Upper lobe of left lung (tissue), 6 donors: ENCODE results near the gene DPH5. TPM values are rescaled to one million over a fixed set of nuclear protein-coding genes. Genes with fewer than 3 reads are reported as not detected.
"Not testable (repeated sequence)": the region's sequence is repeated elsewhere in the genome, so short reads cannot be mapped to it uniquely, and the experiment has no call there.

Experiments
- ATAC-seq, 2 donors: fragments of 200-7000 bp; cut with Tn5 transposase; one replicate each; pipeline ENCODE4 v1.9.1; 2022; ENCODE audit warnings: mild to moderate bottlenecking in 2 of 2, moderate library complexity in 2 of 2; ENCODE audit not compliant: low FRiP score in 2 of 2
- DNase-seq, 2 donors: peaks; one replicate each; pipeline ENCODE4 v3.0.0-alpha.2; 2019 to 2020
- H3K27ac ChIP-seq, 4 donors: fragments of 200-600 bp; sonication (generic); one replicate each; pipeline ENCODE4 v1.5.1; 2016 to 2019
- H3K27me3 ChIP-seq, 4 donors: fragments of 200-600 bp; sonication (generic); one replicate each; pipeline ENCODE4 v1.5.1; 2017 to 2019
- H3K36me3 ChIP-seq, 4 donors: fragments of 200-600 bp; sonication (generic); one replicate each; pipeline ENCODE4 v1.5.1; 2016 to 2019
- H3K4me1 ChIP-seq, 4 donors: fragments of 200-600 bp; sonication (generic); one replicate each; pipeline ENCODE4 v1.5.1; 2018 to 2019
- H3K4me3 ChIP-seq, 4 donors: fragments of 200-600 bp; sonication (generic); one replicate each; pipeline ENCODE4 v1.5.1; 2017 to 2019; ENCODE audit warnings: mild to moderate bottlenecking in 2 of 4, moderate library complexity in 1 of 4
- H3K9me3 ChIP-seq, 4 donors: fragments of 200-600 bp; sonication (generic); one replicate each; pipeline ENCODE4 v1.5.1; 2018 to 2019
- EP300 ChIP-seq, 4 donors: sonication (generic); formaldehyde crosslinking; IDR thresholded peaks; one replicate each; pipeline ENCODE4 v1.5.1; 2017; ENCODE audit warnings: antibody characterized with exemption in 4 of 4, control low read depth in 2 of 4
- POLR2A ChIP-seq, 4 donors: fragments of 450-650 bp; IDR thresholded peaks; one replicate each; pipeline ENCODE4 v1.5.1; 2016 to 2017; ENCODE audit warnings: antibody characterized with exemption in 4 of 4, mild to moderate bottlenecking in 2 of 4
- POLR2AphosphoS5 ChIP-seq, 2 donors: sonication (generic); formaldehyde crosslinking; IDR thresholded peaks; one replicate each; pipeline ENCODE4 v1.5.1; 2017; ENCODE audit warnings: antibody characterized with exemption in 2 of 2
- WGBS, 2 donors: methylation state at CpG; one replicate each; pipeline ENCODE4 v1.1.5; 2017 to 2018; 5-methylcytosine and 5-hydroxymethylcytosine counted together
- total RNA-seq, 6 donors: library from RNA; depleted of rRNA in 4 of 6; stranded (reverse); fragments of >200 nt in 4 of 6; gene quantifications; one replicate each; pipeline versions ENCODE4 v1.1.0 to v1.2.1, GENCODE V29; 2016 to 2021
- TF ChIP-seq, protein P1 (sequence below), 6 experiments: fragments of 450-650 bp in 4 of 6; fragments of 200-600 bp in 2 of 6; sonication (generic) in 2 of 6; IDR thresholded peaks; one replicate each; pipeline ENCODE4 v1.5.1; 2016 to 2019; ENCODE audit warnings: antibody characterized with exemption in 6 of 6
- donor health status: DM: no; HTN: no; CAD: no; lungs with moderate emphysema.
- donor health status: DM: no; HTN: yes; CAD: no; lungs with severe emphysema.

DPH5 gene
- total RNA-seq, 6 donors from 2014 or later = 14.8 to 25.2 (median 21.5) TPM

DNA sequence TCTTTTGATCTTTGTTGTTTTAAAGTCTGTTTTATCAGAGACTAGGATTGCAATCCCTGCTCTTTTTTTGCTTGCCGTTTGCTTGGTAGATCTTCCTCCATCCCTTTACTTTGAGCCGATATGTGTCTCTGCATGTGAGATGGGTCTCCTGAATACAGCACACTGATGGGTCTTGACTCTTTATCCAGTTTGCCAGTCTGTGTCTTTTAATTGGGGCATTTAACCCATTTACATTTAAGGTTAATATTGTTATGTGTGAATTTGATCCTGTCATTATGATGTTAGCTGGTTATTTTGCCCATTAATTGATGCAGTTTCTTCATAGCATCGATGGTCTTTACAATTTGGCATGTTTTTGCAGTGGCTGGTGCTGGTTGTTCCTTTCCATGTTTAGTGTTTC, 77.8 kb downstream of the DPH5 start:
- ATAC-seq = not testable (repeated sequence)

GRCh38 chr1:100946064-100946463, 79.5 kb downstream of the DPH5 start:
- H3K36me3 ChIP-seq = peaks cover 0 to 13% (median 2%) of the 10 kb centered on the region in 4 donors
- DNase-seq, ATAC-seq, H3K27ac ChIP-seq, H3K27me3 ChIP-seq, H3K4me3 ChIP-seq, H3K9me3 ChIP-seq: not testable (repeated sequence)
- peaks cover 18 to 21% (median 19%) of the 10 kb centered on the region in 4 donors for H3K4me1 ChIP-seq
- WGBS, 2 donors = 87 to 94% methylated on average over 3 of the region's 3 CpGs

More for the DNA sequence above, 77.8 kb downstream of the DPH5 start:
- 98 to 100% methylated on average over 3 of the region's 3 CpGs for WGBS, 2 donors
- Histone ChIP-seq H3K36me3 (peaks cover 0 to 13% (median 0%) of the 10 kb centered on the region in 4 donors), H3K4me1 (peaks cover 18 to 21% (median 19%) of the 10 kb centered on the region in 4 donors)
- DNase-seq, H3K27ac ChIP-seq, H3K4me3 ChIP-seq, H3K27me3 ChIP-seq, H3K9me3 ChIP-seq: not testable (repeated sequence)

DNA sequence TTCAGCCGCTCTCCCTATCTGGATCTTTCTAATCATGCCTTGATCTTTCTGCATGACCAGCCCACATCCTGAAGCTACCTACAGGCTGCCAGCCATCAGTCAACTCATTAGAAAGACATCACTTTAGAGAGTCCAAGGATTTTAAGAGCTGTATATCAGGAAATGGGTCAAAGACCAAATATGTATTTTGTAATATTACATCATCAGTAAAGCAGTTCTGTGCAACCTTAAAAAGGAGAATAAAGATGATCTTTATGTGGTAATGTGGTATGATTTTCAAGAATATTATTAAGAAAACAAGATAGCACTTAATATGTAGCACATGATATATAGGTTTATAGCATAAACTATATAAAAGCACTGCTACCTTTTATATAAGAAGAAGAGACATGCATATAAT, 82.1 kb downstream of the DPH5 start:
- no peak for DNase-seq
- Histone ChIP-seq H3K4me1 (peaks cover 0 to 6% (median under 1%) of the 10 kb centered on the region in 4 donors), H3K27me3 (no peaks in the 10 kb centered on the region), H3K36me3 (peaks cover 0 to 22% (median 2%) of the 10 kb centered on the region in 4 donors), H3K4me3 (no peak overlapping the region), H3K27ac (no peak overlapping the region), H3K9me3 (no peaks in the 10 kb centered on the region)
- WGBS, 2 donors = 96 to 100% methylated on average over 1 of the region's 1 CpG
- no peak for ATAC-seq
- TF ChIP-seq, protein P1, sequence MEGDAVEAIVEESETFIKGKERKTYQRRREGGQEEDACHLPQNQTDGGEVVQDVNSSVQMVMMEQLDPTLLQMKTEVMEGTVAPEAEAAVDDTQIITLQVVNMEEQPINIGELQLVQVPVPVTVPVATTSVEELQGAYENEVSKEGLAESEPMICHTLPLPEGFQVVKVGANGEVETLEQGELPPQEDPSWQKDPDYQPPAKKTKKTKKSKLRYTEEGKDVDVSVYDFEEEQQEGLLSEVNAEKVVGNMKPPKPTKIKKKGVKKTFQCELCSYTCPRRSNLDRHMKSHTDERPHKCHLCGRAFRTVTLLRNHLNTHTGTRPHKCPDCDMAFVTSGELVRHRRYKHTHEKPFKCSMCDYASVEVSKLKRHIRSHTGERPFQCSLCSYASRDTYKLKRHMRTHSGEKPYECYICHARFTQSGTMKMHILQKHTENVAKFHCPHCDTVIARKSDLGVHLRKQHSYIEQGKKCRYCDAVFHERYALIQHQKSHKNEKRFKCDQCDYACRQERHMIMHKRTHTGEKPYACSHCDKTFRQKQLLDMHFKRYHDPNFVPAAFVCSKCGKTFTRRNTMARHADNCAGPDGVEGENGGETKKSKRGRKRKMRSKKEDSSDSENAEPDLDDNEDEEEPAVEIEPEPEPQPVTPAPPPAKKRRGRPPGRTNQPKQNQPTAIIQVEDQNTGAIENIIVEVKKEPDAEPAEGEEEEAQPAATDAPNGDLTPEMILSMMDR (IDR thresholded peaks at IDR 0.05) = no peak
- no peak for TF ChIP-seq POLR2AphosphoS5 (IDR thresholded peaks at IDR 0.05)
- no peak for TF ChIP-seq EP300 (IDR thresholded peaks at IDR 0.05)
- no peak for TF ChIP-seq POLR2A (IDR thresholded peaks at IDR 0.05)

DNA sequence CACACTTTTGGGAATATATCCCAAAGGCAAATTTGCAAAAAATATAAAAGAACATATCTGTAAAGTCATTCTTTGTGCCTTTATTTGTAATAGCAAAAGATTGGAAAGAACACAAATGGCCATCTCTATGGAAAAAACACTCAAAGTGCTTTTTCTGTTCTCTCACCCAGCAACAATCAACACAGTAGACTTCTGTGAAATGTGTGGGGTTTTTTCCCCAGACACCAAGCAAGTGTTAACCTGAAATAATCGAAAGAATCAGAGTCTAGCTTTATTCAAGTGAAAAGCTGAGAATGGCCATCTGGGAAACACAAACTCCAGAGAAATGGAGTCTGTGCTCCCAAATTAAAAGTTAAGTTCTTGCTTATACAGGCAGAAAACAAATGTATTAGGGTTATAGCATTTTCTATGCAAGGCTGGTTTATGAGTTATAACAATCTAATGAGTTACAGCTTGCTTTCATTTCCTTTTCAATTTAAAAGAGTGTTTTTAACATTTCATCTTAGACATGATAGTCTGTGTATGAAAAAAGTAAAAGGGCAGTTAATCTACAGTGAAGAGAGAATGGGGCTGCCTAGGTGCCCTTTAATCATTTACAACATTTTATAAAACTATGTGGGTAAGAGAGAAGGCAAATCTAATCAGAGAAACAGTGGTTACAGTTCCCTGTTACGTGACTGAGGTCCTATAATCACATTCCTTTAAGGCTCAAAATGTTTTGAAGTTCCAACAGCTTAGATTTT, 83.1 kb downstream of the DPH5 start:
- H3K27ac ChIP-seq = no peak overlapping the region
- H3K4me3 ChIP-seq = no peak overlapping the region
- H3K4me1 ChIP-seq = peaks cover 0 to 6% (median 0%) of the 10 kb centered on the region in 4 donors
- ATAC-seq = no peak
- DNase-seq = no peak
- peaks cover 0 to 27% (median 2%) of the 10 kb centered on the region in 4 donors for H3K36me3 ChIP-seq
- TF ChIP-seq, protein P1 (IDR thresholded peaks at IDR 0.05) = no peak
- TF ChIP-seq POLR2AphosphoS5 (IDR thresholded peaks at IDR 0.05) (no peak), POLR2A (IDR thresholded peaks at IDR 0.05) (no peak), EP300 (IDR thresholded peaks at IDR 0.05) (no peak)
- H3K9me3 ChIP-seq = no peaks in the 10 kb centered on the region
- no peaks in the 10 kb centered on the region for H3K27me3 ChIP-seq
- 77 to 86% methylated on average over 2 of the region's 2 CpGs for WGBS, 2 donors

- TF ChIP-seq EP300 (IDR thresholded peaks at IDR 0.05) (no peak), POLR2A (IDR thresholded peaks at IDR 0.05) (no peak), POLR2AphosphoS5 (IDR thresholded peaks at IDR 0.05) (no peak)
- TF ChIP-seq, protein P1 (IDR thresholded peaks at IDR 0.05) = no peak
- Histone ChIP-seq H3K36me3 (peaks cover 0 to 27% (median 2%) of the 10 kb centered on the region in 4 donors), H3K4me1 (peaks cover 0 to 6% (median 0%) of the 10 kb centered on the region in 4 donors), H3K27ac (no peak overlapping the region), H3K27me3 (no peaks in the 10 kb centered on the region), H3K9me3 (no peaks in the 10 kb centered on the region), H3K4me3 (no peak overlapping the region)
- 89 to 95% methylated on average over 9 of the region's 9 CpGs for WGBS, 2 donors
- ATAC-seq (no peak), DNase-seq (no peak)
Measured at GRCh38 chr1:100941580-100942216, 83.9 kb downstream of the DPH5 start.
